Measurements from ENCODE around the gene FOXRED2.

FOXRED2 gene

DNA sequence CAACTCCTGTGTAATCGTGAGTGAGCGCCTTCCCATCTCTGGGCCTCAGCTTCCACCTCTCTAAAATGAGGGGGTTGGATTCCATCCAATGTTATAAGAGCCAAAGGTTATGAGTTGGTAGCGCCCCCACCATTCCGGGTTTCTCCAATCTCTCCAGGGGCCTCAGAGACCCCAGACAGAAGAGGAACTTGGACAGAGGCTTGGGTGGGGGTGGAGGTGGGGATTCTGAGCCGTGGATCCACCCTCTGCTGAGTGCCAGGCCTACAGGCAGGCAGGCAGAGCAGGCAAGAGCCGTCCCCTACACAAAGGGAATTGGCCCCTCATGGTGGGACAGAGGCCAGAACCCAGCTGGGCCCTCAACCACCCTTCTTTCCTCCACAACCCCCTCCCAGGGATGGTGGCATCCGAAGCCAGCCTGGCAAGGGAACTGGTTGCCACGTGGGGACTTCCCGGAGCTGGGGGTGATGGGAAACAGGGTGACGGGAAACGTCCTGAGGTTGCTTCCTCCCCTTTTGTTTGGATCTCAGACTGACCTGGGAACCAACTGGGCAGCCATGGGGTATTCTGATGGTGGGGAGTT lies 57.2 kb downstream of the FOXRED2 start:
- DNase-seq (ENCODE audit: low spot score): no peak

GRCh38 chr22:36447632-36448031 lies 59.2 kb downstream of the FOXRED2 start:
- no peak for DNase-seq (ENCODE audit: low spot score)

- no peak for DNase-seq (ENCODE audit: low spot score)
These were observed 61.6 kb downstream of the FOXRED2 start for GRCh38 chr22:36445158-36445668.

GRCh38 chr22:36443198-36443770 lies 63.6 kb downstream of the FOXRED2 start:
- no peak for DNase-seq (ENCODE audit: low spot score)

DNA sequence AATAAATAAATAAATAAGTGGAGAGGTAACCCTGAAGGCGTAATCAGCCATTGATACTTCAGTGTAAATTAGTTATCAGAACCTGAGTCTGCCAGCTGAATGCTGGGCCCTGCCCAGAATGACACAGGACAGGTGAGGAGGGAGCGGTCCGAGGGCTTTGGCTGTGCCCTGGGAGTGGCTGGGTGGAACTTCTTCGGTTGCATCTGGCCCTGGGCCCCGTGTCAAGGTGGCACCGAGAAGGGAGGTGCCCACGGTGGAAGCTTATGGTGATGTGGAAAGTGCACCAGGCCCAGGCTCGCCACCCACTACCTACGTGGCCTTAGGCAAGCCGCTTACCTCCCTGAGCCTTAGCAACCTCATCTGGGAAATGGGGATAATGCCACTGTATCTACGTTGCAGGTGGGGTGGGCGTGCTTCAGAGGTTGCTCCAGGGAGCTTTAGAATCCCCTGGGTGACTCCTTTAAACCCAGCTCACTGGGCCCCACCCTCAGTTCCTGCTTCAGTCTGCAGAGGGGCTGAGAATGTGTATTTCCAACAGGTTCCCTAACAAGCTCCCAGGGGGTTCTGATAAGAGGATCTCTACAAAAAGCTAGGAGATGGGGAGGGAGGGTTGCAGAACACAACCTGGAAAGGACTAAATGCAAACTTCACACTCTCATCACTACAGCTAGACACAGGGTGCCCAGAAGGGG lies 64.2 kb downstream of the FOXRED2 start:
- DNase-seq (ENCODE audit: low spot score): no peak

DNA sequence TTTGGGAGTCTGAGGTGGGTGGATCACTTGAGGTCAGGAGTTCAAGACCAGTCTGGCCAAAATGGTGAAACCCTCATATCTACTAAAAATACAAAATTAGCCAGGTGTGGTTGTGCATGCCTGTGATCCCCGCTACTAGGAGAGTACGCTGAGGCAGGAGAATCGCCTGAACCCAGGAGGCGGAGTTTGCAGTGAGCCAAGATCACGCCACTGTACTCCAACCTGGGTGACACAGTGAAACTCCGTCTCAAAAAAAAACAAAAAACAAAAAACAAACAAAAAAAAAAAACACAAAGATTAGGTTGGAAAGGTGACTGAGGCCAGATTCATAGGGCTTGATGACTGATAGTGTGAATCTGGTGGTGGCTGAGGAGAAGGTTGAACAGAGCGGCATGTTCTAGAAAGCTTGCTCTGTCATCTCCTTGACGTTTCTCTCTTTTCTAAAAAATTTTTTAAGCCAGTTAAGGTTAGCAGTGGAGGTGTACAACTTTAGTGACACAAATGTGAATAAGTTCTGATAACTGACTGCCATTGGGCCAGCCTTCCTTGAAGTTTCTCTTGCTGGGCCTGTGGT lies 66.3 kb downstream of the FOXRED2 start:
- DNase-seq (ENCODE audit: low spot score): no peak

DNA sequence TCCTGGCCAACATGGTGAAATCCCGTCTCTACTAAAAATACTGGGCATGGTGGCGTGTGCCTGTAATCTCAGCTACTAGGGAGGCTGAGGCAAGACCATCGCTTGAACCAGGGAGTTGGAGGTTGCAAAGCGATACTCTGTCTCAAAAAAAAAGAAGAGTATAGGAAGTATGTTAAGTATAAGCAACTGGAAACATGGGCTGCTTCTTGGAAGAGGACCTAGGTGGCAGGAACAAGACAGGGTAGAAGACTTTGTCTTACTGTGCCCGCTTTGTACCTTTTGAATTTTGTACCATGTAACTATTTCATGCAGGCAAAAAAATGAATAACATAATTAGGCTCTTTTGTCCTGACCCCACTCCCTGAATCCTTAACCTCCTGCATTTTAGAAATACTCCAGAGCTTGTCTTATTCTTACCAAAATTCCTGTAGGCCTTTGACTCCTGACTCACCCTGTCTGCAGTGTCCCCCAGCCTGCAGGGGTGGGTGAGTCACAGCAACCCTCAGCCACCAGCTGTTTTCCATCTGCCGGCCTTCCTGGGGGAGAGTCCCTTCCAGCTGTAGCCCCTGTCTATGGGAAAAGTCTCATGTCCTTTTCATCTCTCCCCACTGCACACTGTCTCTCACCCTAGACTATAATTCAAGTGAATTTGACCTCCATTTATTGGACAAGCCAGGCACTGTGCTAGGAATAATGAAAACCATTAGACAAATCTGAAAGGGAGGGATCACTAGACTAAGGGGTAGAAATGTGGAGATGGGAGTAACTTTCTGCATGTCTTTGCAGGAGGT lies 67.2 kb downstream of the FOXRED2 start:
- peak; percentile 83 for DNase-seq (ENCODE audit: low spot score)
